Superior temporal gyrus (tissue), 1 donor: ENCODE data around the gene CCDC138.

Experiments
- DNase-seq: peaks from one replicate; pipeline ENCODE4 v3.0.0-alpha.2; 2016; ENCODE audit errors: extremely low spot score

Gene CCDC138

GRCh38 chr2:108896741-108897140 lies 110.2 kb downstream of the CCDC138 start:
- DNase-seq = no peak

- no peak for DNase-seq
These were observed 111.9 kb downstream of the CCDC138 start for GRCh38 chr2:108898315-108899082.

- DNase-seq = no peak
These were observed 118.1 kb downstream of the CCDC138 start for GRCh38 chr2:108904680-108905079.

- DNase-seq = no peak
These were observed 118.6 kb downstream of the CCDC138 start for GRCh38 chr2:108905176-108905575.

DNA sequence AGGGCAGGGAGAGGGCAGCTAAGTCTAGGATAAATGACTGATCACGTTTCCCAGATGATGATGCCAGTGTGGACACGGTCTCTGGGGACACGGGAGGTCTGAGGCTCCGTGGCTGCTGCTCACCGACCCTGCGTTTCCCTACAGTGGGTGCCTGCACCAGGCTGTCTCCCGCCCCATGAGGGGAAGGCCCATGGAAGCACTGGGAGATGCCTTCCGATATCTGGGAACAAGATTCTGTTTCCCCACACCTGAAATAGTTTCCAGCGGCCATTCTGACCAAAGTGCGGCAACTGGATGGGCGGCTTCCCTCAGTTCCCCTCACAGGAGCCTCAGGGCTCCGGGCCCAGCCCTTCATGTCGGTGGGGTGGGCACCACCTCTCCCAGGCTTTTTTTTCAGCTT lies 119.3 kb downstream of the CCDC138 start:
- no peak for DNase-seq

- DNase-seq = no peak
These were observed 120.0 kb downstream of the CCDC138 start for GRCh38 chr2:108906403-108907077.

- DNase-seq = no peak
These were observed 121.5 kb downstream of the CCDC138 start for GRCh38 chr2:108907822-108908712.

DNA sequence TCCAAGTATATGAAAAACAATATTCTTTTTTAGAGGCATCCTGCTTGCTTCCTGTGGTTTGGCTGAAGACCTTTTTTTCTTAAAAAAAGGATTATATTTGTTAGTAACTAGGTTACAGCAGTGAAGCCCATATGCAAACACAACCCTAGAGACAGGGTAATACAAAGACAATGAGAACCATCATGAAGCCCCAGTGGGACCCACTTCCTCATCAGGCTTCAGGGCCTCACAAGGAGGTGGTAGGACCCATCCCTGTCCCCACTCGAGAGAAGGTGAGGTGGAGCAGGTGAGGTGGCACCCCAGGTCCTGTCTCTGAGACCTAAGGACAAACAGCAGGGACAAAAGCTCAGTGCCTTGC lies 122.1 kb downstream of the CCDC138 start:
- no peak for DNase-seq

DNA sequence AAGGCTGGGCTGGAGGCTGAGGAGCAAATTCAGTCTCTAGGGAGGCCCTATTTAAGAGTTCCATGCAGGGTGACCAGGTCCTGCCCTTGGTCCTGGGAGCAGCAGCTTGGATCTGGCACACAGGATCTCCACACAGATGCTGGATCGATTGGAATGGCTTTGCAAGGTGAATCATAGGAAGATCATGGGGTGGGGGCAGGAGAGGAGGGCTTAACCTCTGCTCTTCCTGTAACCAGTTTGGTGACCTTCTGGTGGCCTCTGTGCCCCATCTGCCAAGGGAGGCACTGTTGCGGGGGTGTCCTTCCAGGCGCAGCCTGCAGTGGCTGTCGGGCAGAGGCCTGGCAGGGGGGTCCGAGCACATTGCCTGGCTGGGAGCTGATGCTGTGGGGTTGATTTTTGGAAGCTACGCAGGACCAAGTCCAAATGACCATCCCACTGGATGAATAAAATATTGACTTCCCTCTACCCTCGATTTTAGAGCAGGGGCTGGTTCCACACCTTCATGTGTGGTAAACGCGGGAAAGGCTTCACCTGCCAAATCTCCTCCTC lies 122.8 kb downstream of the CCDC138 start:
- no peak for DNase-seq

- no peak for DNase-seq
These were observed 123.5 kb downstream of the CCDC138 start for GRCh38 chr2:108910011-108910431.

DNA sequence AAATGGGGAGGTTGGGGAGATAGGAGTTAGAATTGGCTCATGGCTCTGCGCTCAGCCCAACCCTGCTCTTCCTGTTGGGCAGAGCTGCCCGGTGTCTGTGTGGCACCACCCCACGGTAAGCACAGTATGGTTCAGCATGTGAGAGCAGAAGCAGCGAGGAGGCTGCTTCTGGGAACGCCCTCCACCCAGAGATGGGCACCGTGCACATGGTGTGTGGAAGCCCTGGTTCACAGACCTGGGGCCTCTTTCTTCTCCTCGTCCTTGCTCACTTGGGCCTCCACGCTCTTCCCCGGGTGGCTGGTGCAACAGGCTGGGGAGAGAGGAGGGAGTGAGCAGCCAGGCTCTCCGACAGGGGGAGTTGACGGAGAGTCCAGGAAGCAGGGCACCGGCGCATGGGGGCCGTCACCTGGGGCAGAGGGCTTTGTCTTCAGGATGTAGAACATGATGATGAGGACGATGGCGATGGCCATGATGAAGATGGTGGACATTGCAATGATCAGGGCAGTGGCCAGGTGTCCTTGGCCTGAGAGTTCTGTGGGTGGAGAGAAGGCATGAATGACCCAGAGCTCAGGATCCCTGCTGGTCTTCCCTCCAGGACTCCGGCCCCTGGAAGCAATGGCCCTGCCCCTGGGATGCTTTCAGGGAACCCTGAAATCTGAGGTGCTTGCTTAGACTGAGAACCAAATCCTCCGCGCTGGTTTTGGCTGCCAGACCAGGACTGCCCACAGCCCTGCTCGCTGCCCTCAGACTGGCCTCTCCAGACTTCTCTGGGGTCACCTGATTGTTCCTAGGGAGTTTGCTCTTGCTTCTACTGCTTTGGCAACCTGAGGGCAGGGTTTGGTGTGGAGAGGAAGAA lies 124.2 kb downstream of the CCDC138 start:
- DNase-seq = no peak

DNA sequence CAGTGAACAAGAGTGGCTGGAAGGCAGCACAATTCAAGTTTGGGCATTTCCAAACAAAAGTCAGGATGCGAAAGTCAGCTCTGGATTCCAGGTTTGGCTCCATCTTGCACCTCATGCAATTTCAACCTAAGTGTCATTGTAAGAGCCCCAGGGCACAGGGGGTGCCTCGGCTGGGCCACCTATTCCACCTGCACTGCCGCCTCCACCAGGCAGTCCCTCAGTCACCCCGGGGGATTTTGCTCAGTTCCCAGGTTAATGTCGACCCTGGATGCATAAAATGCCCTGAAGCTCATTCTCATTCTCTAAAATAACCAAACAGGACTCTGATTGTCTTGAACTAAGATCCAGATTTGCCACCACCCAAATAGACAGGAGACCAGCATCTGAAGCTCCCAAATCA lies 124.8 kb downstream of the CCDC138 start:
- DNase-seq = no peak

DNA sequence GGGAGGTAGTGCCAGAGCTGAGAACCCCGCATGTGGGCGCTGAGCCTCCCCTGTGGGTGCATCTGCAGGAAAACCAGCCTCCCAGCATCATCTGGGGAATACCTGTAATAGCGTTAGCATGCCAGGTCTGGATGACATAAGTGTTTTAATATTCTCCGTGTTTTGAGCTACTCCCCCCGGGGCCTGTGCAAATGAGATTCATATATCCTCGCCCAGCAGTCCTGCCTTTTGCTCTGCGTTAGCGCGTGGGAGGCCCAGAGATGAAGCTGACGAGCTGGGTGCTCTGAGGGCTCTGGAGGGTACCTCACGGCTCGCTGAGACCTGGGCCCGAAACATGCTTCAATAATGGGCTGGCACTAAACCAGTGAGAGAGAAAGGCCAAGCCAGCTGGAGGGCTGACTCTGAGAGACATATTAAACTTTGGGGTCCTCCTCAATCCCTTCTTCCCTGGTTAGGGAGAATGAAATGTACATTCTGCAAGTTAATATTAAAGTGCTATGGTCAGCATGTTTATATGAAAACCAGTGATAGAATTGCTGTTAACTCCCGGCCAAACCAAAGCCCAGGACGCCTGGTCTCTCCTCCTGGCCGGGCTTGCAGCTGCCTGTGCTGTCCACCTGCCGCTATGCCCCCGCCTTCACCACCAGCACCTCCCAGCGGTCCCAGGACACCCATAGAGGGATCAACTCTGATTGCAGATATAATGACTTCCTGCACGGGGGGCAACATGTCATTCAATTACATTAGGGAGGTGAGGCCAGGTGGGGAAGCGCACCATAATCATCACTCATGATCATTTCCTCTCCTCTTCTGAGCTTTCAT lies 125.4 kb downstream of the CCDC138 start:
- DNase-seq = no peak

DNA sequence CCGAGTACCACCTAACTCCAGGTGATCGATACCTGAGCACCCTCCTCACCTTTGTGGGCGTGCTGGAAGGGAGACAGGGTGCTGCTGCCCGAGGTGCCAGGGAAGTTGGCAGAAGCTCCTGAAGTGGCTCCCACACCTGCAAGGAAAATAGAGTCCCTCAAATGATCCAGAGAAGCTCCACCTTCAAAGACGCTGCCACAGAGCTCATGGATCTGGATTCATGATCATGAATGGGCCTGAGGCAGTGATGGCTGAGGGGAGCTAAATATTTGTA lies 126.0 kb downstream of the CCDC138 start:
- no peak for DNase-seq

DNA sequence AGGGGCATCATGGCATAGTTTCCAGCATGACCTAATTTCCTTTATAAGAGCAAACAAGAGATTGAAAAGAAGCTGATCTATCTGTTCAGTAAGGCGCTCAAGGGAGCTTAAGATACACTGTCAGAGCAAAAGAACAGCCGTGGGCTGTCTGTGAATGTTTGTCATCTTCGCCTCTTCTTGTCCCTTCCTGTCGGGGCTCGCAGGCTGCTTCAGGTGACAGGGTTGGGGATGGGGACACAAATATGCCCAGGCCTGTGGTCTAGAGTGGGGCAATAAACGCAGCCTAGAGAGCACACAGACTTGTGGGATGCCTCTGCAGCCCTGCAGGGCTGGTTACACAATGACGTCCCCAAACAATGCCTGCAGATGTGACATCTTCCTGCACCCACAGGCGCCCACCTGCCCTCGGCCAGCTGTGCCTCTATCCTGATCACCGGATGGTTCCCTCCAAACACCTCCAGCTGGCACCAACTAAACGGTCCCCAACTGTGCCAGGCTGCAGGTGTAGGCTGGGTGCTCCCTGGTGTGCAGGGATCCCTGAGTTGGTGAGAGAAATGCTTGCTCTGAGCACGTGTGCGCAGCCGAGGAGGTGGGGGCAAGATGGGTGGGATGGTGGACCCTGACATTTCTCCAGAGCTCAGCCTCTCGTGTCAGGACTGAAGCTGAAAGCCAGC lies 129.7 kb downstream of the CCDC138 start:
- no peak for DNase-seq

- DNase-seq = peak; percentile 74
These were observed 130.3 kb downstream of the CCDC138 start for GRCh38 chr2:108916796-108917421.

- DNase-seq = no peak
These were observed 131.0 kb downstream of the CCDC138 start for GRCh38 chr2:108917526-108917925.

DNA sequence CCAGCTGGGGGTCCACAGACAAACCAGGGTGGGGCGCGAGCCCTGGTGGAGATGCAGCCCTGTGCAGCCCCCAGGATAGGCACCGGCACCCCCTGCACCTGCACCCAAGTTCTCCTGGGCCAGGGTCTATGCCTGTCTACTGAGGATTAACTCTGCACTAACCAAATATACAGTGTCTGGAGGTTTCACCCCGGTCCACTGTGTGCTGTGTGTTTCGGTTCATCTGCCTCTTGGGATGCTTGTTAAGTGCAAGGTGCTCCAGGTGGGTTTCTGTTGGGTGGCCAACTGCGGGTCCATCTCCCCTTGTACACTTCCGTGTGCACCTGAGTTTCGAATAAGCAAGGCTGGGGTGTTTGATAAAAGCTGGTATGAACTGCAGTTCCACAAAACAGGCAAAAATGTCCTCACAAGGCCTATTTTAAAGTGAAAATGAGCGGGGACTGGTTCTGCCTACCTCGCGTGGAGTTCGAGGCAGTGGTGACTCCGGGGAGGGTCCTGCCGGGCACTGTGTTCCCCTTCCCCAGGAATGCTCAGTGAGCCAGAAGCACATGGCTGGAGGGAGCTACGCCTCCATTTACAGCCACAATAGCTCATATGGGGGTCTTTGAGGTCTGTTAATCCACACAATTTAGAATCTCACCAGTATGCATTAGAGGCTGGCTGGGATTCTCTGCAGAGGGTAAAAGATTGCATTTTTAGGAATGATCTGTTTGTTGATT lies 131.7 kb downstream of the CCDC138 start:
- DNase-seq = no peak

GRCh38 chr2:108918941-108919341 lies 132.4 kb downstream of the CCDC138 start:
- no peak for DNase-seq
